Esophagus muscularis mucosa (tissue), 4 donors: Measurements from ENCODE around the gene CSF1.

Source experiments
- EP300 ChIP-seq: sonication (generic); formaldehyde crosslinking; IDR thresholded peaks from one replicate; pipeline ENCODE4 v1.6.1; 2017; ENCODE audit warnings: antibody characterized with exemption
- POLR2A ChIP-seq: fragments of 450-650 bp; IDR thresholded peaks from one replicate; pipeline ENCODE4 v1.6.1; 2017; ENCODE audit warnings: antibody characterized with exemption, moderate library complexity, mild to moderate bottlenecking, low read depth
- POLR2AphosphoS5 ChIP-seq, 2 donors: sonication (generic); formaldehyde crosslinking; IDR thresholded peaks; one replicate each; pipeline ENCODE4 v1.6.1; 2017; ENCODE audit warnings: antibody characterized with exemption in 2 of 2
- TF ChIP-seq, protein P1 (sequence below), 3 experiments: fragments of 200-600 bp in 2 of 3; fragments of 450-650 bp in 1 of 3; sonication (generic) in 2 of 3; IDR thresholded peaks; one replicate each; pipeline ENCODE4 v1.5.1; 2017 to 2019; ENCODE audit warnings: antibody characterized with exemption in 3 of 3, mild to moderate bottlenecking in 2 of 3, moderate library complexity in 1 of 3

GRCh38 chr1:109905491-109905890 lies 5.2 kb upstream of the CSF1 start:
- TF ChIP-seq, protein P1, sequence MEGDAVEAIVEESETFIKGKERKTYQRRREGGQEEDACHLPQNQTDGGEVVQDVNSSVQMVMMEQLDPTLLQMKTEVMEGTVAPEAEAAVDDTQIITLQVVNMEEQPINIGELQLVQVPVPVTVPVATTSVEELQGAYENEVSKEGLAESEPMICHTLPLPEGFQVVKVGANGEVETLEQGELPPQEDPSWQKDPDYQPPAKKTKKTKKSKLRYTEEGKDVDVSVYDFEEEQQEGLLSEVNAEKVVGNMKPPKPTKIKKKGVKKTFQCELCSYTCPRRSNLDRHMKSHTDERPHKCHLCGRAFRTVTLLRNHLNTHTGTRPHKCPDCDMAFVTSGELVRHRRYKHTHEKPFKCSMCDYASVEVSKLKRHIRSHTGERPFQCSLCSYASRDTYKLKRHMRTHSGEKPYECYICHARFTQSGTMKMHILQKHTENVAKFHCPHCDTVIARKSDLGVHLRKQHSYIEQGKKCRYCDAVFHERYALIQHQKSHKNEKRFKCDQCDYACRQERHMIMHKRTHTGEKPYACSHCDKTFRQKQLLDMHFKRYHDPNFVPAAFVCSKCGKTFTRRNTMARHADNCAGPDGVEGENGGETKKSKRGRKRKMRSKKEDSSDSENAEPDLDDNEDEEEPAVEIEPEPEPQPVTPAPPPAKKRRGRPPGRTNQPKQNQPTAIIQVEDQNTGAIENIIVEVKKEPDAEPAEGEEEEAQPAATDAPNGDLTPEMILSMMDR (IDR thresholded peaks at IDR 0.05) = no peak
- TF ChIP-seq POLR2A = no peak
- no peak for TF ChIP-seq POLR2AphosphoS5 (IDR thresholded peaks at IDR 0.05)
- TF ChIP-seq EP300 = no peak
